Hepatocyte (in vitro differentiated cells): Measurements from ENCODE around the gene SLC38A10. TPM values are rescaled to one million over a fixed set of nuclear protein-coding genes. Genes with fewer than 3 reads are reported as not detected.
A peak's percentile ranks its signal among the peaks of the same experiment; 100 is the strongest.

ENCODE experiments used
- DNase-seq: peaks from one replicate; pipeline ENCODE4 v3.0.0-alpha.2; 2016; ENCODE audit warnings: low spot score
- H2AFZ ChIP-seq: fragments of 200-600 bp; sonication (generic); 2 replicates; pipeline ENCODE4 v1.6.0; 2016; ENCODE audit warnings: antibody characterized with exemption, mild to moderate bottlenecking
- H3K27ac ChIP-seq: fragments of 200-600 bp; sonication (generic); 2 replicates; pipeline ENCODE4 v1.5.1; 2016; ENCODE audit warnings: mild to moderate bottlenecking
- H3K27me3 ChIP-seq: fragments of 200-600 bp; sonication (generic); 2 replicates; pipeline ENCODE4 v1.6.1; 2016
- H3K36me3 ChIP-seq: fragments of 200-600 bp; sonication (generic); replicated peaks from 2 replicates; pipeline ENCODE4 v1.5.1; 2016; ENCODE audit warnings: low read depth; ENCODE audit not compliant: insufficient read depth
- H3K4me1 ChIP-seq: fragments of 200-600 bp; sonication (generic); 2 replicates; pipeline ENCODE4 v1.5.1; 2016; ENCODE audit warnings: mild to moderate bottlenecking, moderate library complexity; ENCODE audit not compliant: insufficient read depth
- H3K4me2 ChIP-seq: fragments of 200-600 bp; sonication (generic); 2 replicates; pipeline ENCODE4 v1.6.0; 2016
- H3K4me3 ChIP-seq: fragments of 200-600 bp; sonication (generic); 2 replicates; pipeline ENCODE4 v1.5.1; 2016; ENCODE audit warnings: mild to moderate bottlenecking
- H3K79me2 ChIP-seq: fragments of 200-600 bp; sonication (generic); 2 replicates; pipeline ENCODE4 v1.6.0; 2017; ENCODE audit warnings: mild to moderate bottlenecking
- H3K9me2 ChIP-seq: fragments of 200-600 bp; sonication (generic); replicated peaks from 2 replicates; pipeline ENCODE4 v1.6.0; 2017; ENCODE audit warnings: mild to moderate bottlenecking; ENCODE audit not compliant: insufficient read depth
- H3K9me3 ChIP-seq: fragments of 200-600 bp; sonication (generic); 2 replicates; pipeline ENCODE4 v1.5.1; 2016; ENCODE audit warnings: low read depth, mild to moderate bottlenecking
- H4K20me1 ChIP-seq: fragments of 200-600 bp; sonication (generic); 2 replicates; pipeline ENCODE4 v1.6.0; 2016; ENCODE audit warnings: mild to moderate bottlenecking; ENCODE audit not compliant: insufficient read depth, poor library complexity, severe bottlenecking
- CTCF ChIP-seq: fragments of 200-600 bp; sonication (generic); IDR thresholded peaks from 2 replicates; pipeline ENCODE4 v1.5.1; 2016; ENCODE audit warnings: antibody characterized with exemption, mild to moderate bottlenecking; ENCODE audit not compliant: poor library complexity
- EZH2 ChIP-seq: fragments of 200-600 bp; sonication (generic); IDR thresholded peaks from 2 replicates; pipeline ENCODE4 v1.6.1; 2016; ENCODE audit warnings: antibody characterized with exemption, mild to moderate bottlenecking, borderline replicate concordance
- EZH2phosphoT487 ChIP-seq: fragments of 200-600 bp; sonication (generic); IDR thresholded peaks from one replicate; pipeline ENCODE4 v1.6.1; 2018; ENCODE audit warnings: antibody characterized with exemption, mild to moderate bottlenecking, low read depth, moderate library complexity; ENCODE audit not compliant: unreplicated experiment, severe bottlenecking
- WGBS: methylation state at CpG from one replicate; pipeline ENCODE4 v1.1.6; 2016; ENCODE audit warnings: low lambda C conversion rate; ENCODE audit errors: missing lambda C conversion rate; 5-methylcytosine and 5-hydroxymethylcytosine counted together
- polyA plus RNA-seq: library from polyadenylated mRNA; unstranded; fragments of >200 nt; fragmentation: Nextera tagmentation; extraction: Ambion mirVana; gene quantifications from 2 replicates; pipeline ENCODE4 v1.2.1, GENCODE V29; 2016
- total RNA-seq: library from RNA; depleted of rRNA; stranded (reverse); fragments of >200 nt; gene quantifications from 2 replicates; pipeline ENCODE4 v1.2.3, GENCODE V29; 2014

Gene SLC38A10
- total and polyA plus RNA-seq, 2 experiments from 2014 or later = 91.4 to 124 TPM

DNA sequence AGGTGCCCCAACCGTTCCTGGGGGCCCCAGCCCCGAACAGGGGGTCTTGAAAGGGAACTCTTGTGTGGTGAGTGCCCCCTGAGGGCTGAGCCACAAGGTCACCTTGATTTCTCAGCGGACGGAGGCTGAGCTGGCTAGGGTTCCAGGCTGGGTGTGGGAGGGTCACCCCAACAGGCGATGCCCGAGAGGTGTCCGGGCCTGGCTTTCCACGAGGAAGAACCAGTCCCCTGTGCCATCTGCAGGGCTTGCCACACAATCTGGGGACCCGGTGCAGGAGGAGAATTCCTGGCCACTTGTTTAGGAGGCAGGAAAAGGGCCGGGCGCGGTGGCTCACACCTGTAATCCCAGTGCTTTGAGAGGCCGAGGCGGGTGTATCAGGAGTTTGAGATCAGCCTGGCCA lies 16.8 kb upstream of the SLC38A10 start:
- TF ChIP-seq CTCF (no peak), EZH2phosphoT487 (no peak), EZH2 (no peak)
- H4K20me1 ChIP-seq = no peaks in the 10 kb centered on the region
- 93% methylated on average over 13 of the region's 14 CpGs for WGBS

DNA sequence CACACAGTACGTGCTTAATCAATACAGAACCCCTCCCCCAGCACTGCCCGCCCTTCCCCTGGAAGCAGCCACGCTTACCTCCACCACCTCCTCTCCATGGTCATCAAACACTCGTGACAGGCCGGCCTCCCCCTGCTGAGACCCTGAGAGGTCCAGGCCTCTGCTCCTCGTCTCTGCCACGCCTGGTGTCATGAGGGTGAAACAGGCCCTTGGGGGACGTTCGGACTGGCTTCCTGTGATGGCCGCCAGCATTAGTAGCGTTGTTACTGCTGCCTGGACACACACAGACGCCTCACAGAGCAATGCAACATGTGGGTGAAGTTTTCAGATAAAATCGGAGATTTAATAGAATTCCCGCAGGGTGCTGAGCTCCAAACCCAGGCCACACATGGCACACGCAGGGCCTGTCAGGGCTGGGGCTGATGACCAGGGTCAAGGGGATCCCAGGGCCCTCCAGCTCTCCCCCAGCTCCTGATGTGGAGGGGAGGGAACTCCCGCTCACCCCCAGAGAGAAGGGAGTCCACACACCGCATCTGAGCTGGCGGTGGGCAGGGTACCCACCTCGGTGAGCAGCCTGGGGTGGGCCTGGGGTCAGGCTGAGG lies 15.9 kb upstream of the SLC38A10 start:
- Histone ChIP-seq H3K27ac (peak overlapping the region; percentile 88), H3K4me2 (no peak overlapping the region), H3K36me3 (no peaks in the 10 kb centered on the region), H3K4me3 (no peak overlapping the region), H3K79me2 (peaks cover 2% of the 10 kb centered on the region), H2AFZ (no peak overlapping the region), H3K9me3 (no peaks in the 10 kb centered on the region), H3K27me3 (no peaks in the 10 kb centered on the region), H3K9me2 (no peaks in the 10 kb centered on the region), H3K4me1 (peaks cover 40% of the 10 kb centered on the region), H4K20me1 (no peaks in the 10 kb centered on the region)
- TF ChIP-seq EZH2 (no peak), EZH2phosphoT487 (no peak), CTCF (no peak)
- DNase-seq = no peak
- WGBS = 73% methylated on average over 19 of the region's 19 CpGs

More for the DNA sequence above, 16.8 kb upstream of the SLC38A10 start:
- Histone ChIP-seq H3K4me3 (no peak overlapping the region), H3K79me2 (peaks cover 2% of the 10 kb centered on the region), H3K9me3 (no peaks in the 10 kb centered on the region), H2AFZ (no peak overlapping the region), H3K4me1 (peaks cover 40% of the 10 kb centered on the region), H3K36me3 (no peaks in the 10 kb centered on the region), H3K27me3 (no peaks in the 10 kb centered on the region), H3K27ac (no peak overlapping the region), H3K4me2 (no peak overlapping the region), H3K9me2 (no peaks in the 10 kb centered on the region)
- no peak for DNase-seq

GRCh38 chr17:81309859-81310839 lies 15.0 kb upstream of the SLC38A10 start:
- 70% methylated on average over 31 of the region's 36 CpGs for WGBS
- peak overlapping the region; percentile 88 for H3K27ac ChIP-seq
- TF ChIP-seq EZH2phosphoT487 (no peak), CTCF (no peak), EZH2 (no peak)
- H4K20me1 ChIP-seq = no peaks in the 10 kb centered on the region
- H2AFZ ChIP-seq = no peak overlapping the region
- H3K4me3 ChIP-seq = no peak overlapping the region
- peaks cover 2% of the 10 kb centered on the region for H3K79me2 ChIP-seq
- peak overlapping the region; percentile 65 for H3K4me2 ChIP-seq
- no peaks in the 10 kb centered on the region for H3K9me2 ChIP-seq
- H3K36me3 ChIP-seq = no peaks in the 10 kb centered on the region
- DNase-seq = no peak
- H3K9me3 ChIP-seq = no peaks in the 10 kb centered on the region
- H3K27me3 ChIP-seq = no peaks in the 10 kb centered on the region
- peaks cover 40% of the 10 kb centered on the region for H3K4me1 ChIP-seq
